GM21619 (cell line): Measurements from ENCODE around the gene ST8SIA5.
"Not testable (repeated sequence)": the region's sequence is repeated elsewhere in the genome, so short reads cannot be mapped to it uniquely, and the experiment has no call there.

Experiments used
- ATAC-seq: cut with Tn5 transposase; IDR thresholded peaks from one replicate; pipeline ENCODE4 v1.9.1; 2021; ENCODE audit not compliant: unreplicated experiment

Gene ST8SIA5

GRCh38 chr18:46756559-46757201 is at the start of gene ST8SIA5:
TSS of gene ST8SIA5 (minus strand) at chr18:46757053. CDS start at chr18:46756508, 545 bp downstream.
- no peak for ATAC-seq

- ATAC-seq: not testable (repeated sequence)
Observed at GRCh38 chr18:46795945-46796344, 39.1 kb upstream of the ST8SIA5 start.

GRCh38 chr18:46794607-46795006 is 37.8 kb upstream of the ST8SIA5 start:
- no peak for ATAC-seq

DNA sequence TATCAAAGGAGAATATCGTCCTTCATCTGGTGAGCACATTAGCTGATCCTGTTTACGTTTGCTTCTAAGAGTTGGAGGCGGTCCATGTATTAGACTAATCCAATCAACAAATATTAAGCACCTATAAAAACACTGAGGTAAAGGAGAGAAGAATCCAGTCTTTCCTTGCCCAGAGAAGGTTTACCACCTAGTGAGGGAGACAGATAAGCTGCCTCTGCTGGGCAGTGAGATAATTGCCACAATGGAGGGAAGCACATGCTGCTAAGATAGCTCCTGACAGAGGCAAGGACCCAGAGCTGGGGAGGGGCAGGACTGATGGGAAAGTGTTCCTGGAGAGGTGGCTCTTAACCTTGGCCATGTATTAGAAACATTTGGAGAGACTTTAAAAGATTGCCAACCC is 36.7 kb upstream of the ST8SIA5 start:
- no peak for ATAC-seq

- ATAC-seq: no peak
Observed at GRCh38 chr18:46789088-46789487, 32.2 kb upstream of the ST8SIA5 start.

DNA sequence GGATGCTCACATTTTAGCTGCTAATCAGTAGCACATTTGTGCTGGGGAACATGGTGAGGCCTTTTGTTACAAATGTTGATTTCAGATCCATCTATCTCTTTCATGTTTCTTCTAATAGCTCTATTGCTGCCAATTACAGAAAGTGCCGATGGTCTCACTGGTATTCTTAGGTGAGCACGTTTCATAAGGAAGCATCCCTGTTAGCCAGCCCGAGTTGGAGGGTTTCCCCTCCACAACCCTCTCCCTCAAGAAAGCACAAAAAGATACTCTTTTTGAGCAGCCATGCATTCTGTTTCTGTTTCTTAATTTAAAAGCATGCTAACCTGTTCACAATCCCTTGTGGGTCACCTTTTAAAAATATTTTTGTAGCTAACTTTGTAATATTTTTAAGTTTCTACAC is 30.8 kb upstream of the ST8SIA5 start:
- no peak for ATAC-seq

GRCh38 chr18:46772357-46772756 is 15.5 kb upstream of the ST8SIA5 start:
- peak; percentile 45 for ATAC-seq

DNA sequence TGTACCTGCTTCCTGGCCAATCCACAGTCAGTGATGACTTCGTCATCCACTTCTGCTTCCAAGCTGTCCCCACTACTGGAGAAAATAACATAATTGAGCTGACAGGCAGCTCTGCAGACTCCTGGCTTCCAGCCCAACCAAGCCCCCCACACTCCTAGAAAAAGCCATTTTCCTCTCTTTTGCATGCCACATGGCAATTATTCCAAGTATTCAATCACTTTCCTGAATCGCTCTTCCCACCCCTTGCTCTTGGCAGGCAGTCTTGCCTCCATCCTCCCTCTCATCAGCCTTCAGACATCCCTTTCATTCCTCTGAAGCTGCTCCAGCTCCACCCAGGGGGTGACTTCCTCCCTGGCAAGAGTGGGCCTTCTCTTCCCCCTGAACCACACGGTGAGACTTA is 14.3 kb upstream of the ST8SIA5 start:
- no peak for ATAC-seq

DNA sequence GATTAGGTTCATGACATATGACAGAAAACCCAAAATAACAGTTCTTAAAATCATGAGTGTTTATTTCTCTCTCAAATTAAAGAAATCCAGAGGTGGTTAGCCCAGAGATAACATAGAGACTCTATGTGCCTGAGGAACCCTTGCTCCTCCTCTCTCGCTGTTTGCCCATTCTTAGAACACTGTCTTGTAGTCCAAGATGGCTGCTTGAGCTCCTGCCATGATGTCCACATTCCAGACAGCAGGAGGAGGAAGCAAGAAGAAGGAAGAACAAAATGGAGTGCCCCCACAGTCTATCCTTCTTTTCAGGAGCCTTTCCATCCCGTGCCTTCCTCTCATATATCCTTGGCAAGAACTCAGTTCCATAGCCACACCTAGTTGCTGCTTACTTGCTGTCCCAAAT is 13.9 kb upstream of the ST8SIA5 start:
- no peak for ATAC-seq

DNA sequence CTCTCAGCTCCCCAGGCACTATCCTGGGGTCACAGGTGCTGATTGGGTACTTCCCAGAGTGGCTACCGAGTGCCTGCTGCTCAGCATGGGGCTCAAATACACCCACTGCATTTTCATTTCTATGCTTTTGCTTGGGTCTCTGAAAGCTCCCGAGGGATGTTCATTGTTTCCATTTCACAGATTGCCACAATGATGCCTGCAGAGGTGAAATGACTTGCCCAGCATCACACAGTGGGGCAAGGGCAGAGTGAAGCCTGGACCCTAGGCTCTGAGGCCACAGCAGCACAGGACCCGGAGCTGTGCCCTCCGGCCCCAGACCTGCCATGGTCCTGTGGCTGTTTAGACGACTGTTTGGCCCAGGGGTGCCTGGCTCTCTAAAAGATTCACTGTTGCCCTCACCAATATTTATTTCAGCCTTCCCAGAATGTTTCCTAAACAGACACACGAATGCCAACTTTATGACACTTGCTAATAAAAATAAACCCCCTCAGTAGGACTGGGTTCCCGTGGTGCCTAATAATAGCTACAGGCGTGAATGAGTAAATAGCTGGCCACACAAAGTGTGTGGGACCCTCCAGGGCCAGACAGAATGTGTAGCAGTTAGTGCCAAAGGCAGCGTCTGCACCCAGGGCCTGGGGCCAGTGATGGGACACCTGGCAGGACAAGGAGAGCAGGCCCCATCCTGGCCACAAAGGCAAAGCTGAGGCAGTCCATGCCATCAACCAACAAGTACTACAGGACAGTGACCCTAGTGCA is 11.5 kb upstream of the ST8SIA5 start:
- no peak for ATAC-seq

DNA sequence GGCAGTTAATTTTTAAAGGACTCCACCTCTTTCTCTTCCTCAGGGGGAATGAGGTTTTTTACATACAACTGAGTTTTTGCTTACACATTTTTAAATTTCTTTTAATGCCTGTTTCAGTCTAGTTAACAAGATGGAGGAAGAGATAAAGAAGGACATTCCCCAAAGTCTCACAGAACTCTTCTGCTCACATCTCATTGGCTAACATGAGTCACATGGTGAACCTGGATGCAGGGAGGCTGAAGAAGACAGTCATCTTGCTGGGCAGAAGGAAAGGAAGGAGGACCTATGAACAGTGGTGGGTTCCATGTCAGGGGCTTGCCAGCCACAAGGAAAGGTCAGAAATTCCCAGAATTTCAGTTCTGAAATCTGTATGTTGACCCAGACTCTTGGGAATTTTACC is 10.4 kb upstream of the ST8SIA5 start:
- ATAC-seq: no peak

DNA sequence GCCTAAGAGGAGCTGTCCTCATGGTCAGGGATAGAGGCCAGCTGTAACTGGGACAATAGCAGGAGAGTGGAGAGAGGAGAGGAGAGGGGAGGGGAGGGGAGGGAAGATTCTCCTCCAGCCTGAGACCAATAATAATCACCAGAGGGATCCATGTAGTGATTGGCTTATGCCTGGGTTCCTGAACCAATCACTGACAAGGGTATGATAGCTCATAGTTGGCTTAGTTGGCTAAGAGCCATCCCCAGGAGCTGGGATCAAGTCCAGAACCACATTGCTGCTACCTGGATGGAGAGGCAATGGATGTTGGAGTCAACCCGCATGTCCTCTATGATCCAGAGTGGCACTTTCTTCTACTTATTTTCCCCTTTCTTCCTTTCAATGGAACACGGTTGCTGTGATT is 7.7 kb upstream of the ST8SIA5 start:
- no peak for ATAC-seq

DNA sequence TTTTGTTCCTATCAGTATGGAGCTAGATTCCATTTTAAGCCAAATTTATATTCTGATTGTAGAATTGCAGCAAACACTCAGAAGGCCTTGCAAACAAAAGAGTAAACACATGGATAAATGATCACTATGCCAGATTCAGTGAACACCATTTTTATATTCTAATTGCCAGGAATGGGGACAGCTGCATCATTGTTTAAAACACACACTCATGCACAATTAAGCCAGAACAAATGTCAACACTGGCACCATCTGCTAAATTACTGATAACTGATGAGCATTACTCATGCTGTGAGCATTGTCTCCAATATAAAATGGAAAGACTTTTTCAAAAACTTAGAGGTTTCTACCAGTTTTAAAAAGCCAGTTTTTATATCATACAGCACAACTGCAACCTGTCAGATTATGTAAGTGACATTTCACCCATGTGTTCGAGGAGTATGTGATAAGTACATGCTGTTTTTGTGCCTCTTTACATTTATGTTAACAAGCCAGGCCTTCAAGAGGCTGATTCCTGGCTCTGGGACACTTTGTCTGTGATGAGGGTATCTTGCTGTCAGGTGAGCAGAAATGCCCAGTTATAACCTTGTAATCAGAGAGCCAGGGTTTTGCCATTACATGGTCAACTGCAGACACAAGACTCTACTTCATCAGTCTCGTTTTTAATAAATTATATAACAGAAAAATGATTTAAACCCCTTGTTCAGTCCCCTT is 4.4 kb upstream of the ST8SIA5 start:
- ATAC-seq: no peak

DNA sequence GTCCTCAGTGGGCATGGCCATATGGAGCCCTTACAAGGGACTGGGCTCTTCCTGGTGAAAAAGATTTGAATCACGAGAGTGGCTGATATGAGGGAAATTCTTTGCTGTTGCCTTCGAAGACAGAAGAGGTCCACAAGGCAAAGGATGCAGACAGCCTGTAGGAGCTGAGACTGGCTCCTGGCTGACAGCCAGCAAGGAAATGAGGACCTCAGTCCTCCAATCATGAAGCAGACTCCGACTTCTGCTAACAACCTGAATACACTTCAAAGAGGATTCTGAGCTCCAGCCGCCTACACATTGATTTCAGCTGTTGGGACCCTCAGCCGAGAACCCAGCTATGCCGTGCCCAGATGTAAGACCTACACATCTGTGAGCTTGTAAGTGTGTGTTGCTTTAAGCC is 3.0 kb upstream of the ST8SIA5 start:
- no peak for ATAC-seq

DNA sequence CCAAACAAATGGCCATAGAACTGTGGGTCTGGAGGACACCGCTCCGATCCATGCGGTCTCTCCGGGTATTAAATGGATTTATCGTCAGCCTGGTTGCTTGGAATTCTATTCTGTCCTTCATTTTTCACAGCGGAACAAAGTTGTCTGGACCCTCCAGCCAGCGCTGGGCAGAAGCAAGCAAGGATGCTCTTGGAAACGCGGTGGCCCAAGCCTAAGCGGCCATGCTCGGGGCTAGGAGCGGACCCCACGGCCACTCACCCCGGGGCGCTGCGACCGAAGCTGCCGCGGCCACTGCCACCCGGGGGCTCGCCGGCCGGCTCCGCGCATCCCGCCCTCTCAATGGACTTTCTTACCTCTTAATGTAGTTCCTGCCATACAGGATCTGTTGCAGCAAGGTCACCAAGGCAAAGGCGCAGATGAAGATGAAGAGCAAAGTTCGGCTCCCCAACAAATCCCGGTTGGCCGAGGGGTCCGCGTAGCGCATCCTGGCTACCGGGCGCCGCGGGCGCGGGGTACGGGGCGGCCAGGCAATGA is 761 bp downstream of the ST8SIA5 start:
- no peak for ATAC-seq

DNA sequence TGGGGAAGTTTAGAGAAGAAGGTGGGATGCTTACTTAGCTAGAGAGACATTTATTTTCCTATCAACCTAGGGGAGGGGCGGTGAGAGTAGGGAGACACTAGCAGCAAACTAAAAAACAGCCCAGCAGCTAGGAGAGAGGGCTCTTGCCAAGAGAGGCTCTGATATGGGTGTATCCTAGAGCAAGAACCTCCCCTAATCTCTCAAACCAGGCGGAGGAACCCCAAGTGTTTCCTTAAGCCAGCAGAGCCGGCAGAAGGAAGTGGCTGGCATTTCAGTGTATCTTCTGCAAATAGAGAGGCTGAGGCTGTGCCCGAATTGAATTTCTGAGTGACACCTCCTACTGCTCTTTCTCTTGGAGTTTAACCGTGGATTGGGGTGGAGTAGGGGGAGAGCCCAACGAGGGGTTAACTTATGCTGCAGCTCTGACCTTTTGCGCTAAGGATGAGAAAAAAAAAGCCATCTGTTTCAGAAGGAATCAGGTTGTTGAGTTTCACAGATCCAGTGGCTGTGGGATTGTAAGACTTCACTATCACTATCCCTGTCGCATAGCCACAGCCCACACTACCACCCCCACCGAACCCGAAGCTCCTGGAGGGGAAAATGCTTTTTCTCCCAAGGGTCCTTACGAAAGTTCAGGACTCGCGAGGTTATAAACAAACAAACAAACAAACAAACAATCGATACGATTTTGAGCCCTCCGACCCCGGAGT is 1.4 kb downstream of the ST8SIA5 start:
- ATAC-seq: no peak

DNA sequence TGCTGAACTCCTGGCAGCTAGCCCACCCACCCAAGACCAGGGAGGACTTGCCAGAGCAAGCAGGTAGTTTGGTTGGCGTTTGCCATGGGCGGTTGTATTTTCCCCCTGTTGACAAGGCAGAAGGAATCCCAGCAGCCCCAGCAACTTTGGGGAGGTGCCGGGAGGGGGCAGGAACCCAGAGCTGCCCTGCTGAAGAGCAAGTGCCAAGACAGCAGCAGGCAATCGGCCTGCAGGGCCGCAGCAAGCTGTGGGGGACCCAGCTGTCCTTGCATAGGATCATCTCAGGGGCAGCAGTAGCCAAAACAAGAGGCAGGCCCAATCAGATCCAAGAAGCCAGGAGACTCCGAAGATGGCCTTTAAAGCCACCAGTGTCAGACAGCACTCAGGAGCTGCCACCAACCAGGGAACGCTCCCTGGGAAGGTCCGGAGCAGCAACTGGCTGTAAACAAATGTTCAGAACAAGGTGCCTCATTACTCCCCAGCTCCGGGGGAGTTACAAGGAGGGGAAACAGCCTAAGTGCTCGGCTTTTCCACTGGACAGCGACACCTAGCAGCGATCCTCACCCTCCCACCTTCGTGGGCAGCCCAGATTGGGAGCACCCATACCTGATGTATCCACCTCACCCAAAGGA is 2.1 kb downstream of the ST8SIA5 start:
- no peak for ATAC-seq

GRCh38 chr18:46754188-46754587 is 2.7 kb downstream of the ST8SIA5 start:
- peak; percentile 62 for ATAC-seq

DNA sequence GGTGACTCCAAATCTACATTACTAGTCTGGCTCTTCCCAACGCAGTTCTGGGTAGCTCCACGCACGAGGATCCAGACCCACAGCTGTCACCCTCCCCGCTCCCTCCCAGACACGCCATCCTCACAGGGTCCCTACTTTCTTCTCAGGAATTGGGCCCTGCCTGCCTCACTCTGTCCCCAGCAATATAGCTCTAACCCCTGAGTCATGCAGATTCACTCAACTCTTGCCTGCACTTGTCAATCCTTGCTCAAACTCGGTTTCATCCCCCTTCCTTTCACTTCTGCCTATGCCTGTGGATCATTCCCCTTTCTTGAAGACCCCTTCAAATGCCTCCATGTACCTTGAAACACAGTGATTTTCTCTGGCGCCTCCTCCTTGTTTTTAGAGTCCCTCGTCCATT is 5.0 kb downstream of the ST8SIA5 start:
- no peak for ATAC-seq

- no peak for ATAC-seq
Observed at GRCh38 chr18:46750626-46751025, 6.2 kb downstream of the ST8SIA5 start.

DNA sequence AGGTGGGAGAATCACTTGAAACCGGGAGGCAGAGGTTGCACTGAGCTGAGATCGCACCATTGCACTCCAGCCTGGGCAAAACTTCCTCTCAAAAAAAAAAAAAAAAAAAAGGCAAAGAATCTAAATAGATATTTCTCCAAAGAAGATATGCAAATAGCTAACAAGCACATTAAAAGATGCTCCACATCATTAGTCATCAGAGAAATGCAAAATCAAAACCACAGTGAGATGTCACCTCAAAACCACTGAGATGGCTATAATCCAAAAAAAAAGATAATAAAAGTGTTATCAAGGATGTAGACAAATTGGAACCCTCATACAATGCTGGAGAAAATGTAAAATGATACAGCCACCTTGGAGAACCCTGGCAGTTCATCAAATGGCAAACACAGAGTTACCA is 8.4 kb downstream of the ST8SIA5 start:
- ATAC-seq: no peak
